HG03460 (cell line): ENCODE results near the gene MPST.
"Not testable (repeated sequence)": the region's sequence is repeated elsewhere in the genome, so short reads cannot be mapped to it uniquely, and the experiment has no call there.

Experiments used
- ATAC-seq: cut with Tn5 transposase; IDR thresholded peaks from one replicate; pipeline ENCODE4 v1.9.1; 2021; ENCODE audit not compliant: unreplicated experiment

Gene MPST

DNA sequence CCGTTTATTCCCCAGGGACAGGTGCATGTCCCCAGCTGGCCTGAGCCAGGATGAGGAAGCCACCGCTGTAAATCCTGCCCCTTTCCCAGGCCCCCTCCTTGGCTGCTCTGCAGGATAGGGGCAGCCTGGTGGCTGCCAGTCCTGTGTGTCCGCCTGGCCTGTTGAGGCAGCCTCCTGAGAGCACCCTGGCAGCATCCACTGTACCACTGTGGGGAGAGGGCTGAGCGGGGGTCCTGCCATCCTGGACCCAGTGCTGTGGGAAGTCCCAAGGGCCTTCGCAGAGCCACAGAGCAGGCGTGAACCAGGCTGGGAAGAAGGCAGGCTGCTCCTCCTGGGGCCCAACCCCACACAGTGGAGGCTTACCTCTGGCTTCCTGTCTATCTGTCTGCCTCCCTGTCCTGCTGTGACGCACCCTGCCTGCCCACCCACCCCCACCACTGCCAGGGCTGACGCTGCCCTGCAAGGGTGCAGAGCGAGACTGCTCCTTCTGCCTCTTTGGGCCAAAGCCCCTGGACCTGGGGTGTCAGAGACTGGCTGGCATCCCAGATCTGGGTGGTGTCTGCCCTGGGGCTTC, 40.4 kb downstream of the MPST start:
- ATAC-seq, result no peak

DNA sequence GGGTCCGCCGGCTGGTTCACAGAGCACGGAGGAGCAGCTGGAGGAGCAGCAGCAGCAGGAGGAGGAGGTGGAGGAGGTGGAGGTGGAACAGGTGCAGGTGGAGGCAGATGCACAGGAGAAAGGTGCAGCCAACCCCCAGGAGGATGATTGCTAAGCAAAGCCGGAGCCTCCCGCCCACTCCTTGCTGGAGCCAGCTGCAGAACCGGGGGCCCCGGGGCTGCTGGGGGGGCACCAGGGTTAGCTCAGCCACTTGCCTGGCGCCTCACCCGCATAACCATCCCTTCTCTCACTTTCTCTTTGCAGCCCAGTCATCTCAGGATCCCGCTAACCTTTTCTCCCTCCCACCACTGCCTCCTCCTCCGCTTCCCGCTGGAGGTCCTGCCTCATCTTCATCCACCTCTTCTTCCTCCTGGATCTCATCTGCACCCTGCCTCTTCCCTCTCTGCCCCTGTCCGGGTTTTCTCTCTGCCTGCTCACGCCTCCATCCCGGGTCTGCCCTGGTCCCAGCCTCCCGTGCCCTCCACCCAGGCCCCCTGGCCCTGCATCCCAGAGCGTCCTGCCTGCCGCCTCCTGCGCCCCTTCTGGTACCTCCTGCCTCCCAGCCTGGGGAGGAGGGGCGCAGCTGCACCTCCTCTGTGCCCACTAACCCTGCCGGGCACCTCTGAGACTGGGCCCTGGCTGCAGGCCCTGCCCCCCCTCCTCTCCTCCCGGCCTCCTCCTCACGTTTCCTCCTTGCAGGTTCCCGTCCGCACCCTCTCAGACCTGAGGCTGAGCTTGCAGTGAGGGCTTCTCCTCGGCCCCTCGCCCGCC, 41.5 kb downstream of the MPST start:
- no peak for ATAC-seq

DNA sequence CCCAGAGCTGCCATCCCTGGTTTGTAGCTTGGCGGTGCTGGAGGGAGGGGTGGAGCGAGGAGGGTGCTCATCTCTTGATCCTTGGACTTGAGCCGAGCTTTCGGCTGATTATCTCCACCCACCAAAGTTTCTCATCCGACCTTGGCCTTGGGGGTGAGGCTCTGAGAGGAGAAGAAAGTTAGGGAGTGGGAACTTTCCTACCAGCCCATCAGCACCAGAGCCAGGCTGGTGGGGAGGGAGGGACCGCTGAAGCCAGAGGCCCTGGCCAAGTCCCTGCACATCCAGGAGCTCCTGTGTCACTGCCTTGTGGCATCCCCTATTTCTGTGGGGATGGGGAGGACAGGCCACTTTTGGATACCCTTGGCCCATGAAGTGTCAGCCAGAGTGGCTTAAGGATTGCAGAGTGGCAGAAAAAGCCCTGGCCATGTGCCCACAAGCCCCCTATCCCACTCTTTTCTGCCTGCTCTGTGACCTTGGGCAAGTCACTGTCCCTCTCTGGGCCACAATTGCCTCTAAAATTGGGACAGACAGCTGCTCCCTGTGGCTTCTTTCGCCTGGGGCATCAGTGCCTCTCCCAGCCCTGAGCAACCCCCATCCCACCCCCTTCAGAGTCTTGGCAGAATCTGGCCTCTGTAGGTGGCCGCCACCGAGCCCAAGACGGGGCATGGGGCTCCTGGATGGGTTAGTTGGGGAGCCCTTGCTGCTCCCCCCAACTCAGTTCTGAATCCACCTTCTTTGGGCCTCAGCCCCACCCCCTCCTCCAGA, 42.3 kb downstream of the MPST start:
- ATAC-seq, result no peak

DNA sequence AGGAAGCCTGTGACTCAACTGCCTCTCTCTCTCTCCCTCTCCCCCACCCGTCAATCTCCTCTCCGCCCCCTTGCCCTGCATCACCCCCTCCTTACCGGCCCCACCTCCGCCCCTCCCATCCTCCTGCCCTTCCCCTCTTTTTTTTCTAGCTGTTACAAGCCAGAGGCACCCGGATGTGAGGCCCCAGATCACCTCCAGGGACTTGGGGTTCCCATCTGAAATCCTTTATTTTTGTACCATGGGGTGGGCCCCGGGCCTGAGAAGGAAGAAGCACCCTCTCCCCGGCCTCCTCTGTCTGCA, 42.8 kb downstream of the MPST start:
- no peak for ATAC-seq

GRCh38 chr22:37062702-37063381, 43.3 kb downstream of the MPST start:
- ATAC-seq, result no peak

- ATAC-seq, result no peak
These were observed 44.2 kb downstream of the MPST start for GRCh38 chr22:37063431-37064420.

DNA sequence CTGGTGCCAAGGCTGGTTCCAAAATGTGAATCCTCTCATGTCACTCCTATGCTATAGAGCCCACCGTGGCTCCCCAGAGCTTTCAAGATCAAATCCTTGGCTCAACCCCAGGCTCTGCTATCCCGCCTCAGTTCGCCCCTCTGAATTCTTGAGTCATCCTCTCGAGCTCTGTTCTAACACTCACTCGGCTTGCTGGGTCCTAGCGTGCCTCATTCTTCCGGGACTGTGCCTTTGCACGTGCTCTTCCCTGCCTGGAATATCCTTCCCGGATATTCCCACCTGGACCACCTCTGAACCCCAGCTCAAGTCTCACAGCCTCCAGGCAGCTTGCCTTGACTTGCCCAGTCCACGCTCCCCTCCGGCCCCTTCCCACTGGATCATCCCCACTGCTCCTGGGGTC, 45.0 kb downstream of the MPST start:
- ATAC-seq, result no peak

DNA sequence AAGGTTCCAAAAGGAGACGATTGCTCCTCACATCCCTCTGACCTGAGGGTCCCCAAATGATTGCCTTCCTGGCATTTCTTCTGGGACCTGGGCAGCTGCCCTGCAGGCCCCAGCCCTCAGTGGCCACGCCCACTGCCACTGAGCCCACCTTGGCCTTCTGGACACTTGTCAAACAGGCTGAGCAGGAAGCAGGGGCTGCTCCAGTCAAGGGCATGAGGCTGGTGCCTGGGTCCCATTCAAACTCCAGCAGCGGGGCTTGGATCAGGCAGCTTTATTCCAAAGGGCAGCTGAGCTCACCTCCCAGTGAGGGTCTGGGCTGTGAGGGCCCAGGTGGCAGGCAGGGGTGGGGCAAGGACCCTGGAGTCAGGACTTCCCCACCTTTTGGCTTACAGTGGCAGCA, 45.6 kb downstream of the MPST start:
- ATAC-seq, result no peak

DNA sequence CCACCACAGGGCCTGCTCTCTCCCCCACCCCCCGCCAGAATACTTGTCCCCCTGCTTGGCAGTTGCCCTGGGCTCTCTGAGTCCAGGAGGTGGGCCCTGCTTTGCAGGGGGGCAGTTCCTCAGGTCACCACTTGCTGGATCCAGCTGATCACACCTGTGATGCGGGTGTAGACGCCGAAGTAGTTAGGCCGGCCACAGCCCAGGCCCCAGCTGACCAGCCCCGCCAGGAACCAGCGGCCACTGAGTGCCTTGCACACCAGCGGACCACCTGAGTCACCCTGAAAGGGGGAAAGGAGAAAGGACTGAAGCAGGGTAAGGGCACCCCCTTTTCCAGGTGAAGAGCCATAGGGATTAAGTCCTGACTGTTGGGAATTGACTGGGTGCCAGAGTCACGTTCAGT, 46.4 kb downstream of the MPST start:
- ATAC-seq, result no peak

DNA sequence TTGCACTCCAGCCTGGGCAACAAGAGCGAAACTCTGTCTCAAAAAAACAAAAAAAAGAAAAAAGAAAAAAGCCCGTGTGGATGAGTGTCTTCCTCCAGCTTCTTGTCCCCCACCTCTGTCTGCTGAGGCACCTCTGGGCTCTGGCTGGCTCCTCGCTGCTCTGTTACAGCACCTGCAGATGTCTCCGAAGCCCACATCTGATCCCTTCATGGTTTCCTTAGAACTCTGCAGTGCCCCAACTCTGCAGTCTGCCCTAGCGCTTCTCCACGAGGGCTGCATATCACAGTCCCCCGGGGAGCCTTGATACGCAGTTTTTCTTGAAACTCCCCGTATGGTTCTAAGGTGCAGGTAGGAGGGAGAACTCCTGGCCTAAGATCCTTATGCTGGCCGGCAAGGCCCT, 47.9 kb downstream of the MPST start:
- ATAC-seq, result no peak

DNA sequence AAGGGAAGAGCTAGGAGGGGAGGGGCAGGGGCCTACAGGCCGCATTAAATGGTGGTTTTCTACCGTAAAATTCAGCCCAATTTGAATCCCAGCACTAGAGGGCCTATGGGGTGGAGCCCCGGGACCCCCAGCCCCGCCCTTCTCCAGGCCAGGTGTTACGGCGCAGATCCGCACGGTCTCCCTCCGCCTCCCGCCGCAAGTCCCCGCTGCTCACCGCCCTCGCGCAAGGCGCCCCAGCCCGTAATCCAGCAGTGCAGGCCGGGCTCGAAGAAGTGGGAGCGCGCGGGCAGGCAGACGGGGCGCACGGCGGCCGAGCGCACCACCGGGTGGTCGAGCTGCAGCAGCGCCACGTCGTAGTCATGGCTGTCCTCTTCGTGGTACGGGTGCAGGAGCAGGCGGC, 49.3 kb downstream of the MPST start:
- no peak for ATAC-seq

GRCh38 chr22:37069319-37069718, 49.8 kb downstream of the MPST start:
- ATAC-seq, result no peak

DNA sequence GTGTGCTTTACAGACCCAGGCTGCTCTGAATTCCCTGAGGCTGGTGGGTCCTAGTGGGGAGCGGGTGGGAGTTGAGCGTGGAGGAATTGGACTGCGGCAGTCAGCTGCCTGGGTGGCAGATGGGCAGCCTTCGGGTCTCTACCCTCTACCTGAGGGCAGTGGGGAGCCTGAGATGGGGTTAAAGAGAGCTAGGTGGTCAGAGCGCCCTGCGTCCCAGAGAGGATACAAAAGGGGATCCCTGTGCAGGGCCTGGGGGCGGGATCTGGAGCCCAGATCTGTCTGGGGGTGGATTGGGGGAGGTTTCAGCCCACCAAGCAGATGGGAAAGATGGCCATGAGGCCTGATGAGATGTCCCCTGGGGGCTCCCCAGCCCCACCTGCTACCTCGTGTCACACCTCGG, 50.2 kb downstream of the MPST start:
- no peak for ATAC-seq

DNA sequence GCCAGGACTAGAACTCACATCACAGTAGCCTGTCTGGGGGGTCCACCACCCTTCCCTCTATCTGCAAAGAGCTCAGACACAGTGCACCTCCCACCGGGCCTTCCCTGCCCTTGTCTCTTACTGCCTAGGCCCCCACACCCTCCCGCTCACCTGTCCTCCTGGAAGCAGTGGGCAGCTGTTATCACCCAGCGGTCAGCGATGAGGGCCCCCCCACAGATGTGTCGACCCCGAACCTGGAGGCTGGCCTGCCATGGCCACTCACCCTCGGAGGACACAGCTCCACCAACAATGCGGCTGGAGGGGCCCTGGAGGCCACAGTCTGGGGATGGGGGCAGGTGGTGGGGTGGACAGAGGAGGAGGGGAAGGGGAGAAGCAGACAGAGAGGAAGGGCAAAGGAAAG, 50.8 kb downstream of the MPST start:
- no peak for ATAC-seq

DNA sequence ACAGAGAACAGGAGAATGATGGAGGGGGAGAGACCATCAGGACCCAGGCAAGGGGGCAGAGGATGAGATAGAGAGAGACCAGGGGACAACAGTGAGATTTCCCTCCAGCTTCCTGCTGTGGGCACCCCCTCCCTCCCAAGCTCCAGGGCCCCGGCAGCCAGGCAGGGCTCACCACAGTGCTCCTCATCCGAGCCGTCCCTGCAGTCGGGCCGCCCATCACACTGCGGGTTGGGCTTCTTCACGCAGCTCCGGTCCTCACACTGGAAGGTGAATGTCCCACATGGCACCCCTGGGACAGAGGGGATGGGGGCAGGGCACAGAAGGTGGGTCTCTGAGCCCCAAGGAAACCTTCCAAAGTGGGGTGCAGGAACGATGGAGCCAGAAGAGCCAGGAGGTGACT, 51.2 kb downstream of the MPST start:
- ATAC-seq, result no peak

DNA sequence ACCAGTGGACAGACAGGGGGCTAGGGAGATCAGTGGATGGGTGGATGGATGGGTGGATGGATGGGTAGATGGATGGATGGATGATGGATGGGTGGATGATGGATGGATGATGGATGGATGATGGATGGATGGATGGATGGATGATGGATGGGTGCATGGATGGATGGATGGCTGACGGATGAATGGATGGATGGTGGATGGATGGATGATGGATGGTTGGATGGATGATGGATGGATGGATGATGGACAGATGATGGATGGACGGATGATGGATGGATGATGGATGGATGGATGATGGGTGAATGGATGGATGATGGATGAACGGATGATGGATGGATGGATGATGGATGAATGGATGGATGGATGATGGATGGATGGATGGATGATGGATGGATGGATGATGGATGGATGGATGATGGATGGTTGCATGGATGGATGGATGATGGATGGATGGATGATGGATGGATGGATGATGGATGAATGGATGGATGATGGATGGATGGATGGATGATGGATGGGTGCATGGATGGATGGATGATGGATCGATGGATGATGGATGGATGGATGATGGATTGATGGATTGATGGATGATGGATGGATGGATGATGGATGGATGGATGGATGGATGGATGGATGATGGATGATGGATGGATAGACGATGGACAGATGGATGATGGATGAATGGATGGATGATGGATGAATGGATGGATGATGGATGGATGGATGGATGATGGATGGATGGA, 52.5 kb downstream of the MPST start:
- not testable (repeated sequence) for ATAC-seq

- no peak for ATAC-seq
These were observed 53.1 kb downstream of the MPST start for GRCh38 chr22:37072673-37073072.

DNA sequence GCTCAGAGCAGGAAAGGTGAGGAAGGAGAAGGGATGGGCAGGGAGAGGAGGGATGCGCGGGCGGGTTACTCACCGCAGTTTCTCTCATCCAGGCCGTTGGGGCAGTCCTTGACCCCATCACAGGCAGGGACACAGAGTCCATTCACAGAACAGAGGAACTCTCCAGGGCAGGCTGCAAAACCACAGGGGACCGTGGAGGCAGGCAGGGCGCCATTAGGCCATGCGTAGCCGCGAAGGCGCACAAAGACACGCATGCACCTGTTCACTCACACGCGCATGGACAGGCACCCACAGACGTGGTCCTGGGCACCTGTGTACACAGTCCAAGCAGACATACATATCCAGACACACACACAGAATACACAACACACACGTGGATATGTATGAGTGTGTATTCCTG, 55.0 kb downstream of the MPST start:
- ATAC-seq, result no peak

DNA sequence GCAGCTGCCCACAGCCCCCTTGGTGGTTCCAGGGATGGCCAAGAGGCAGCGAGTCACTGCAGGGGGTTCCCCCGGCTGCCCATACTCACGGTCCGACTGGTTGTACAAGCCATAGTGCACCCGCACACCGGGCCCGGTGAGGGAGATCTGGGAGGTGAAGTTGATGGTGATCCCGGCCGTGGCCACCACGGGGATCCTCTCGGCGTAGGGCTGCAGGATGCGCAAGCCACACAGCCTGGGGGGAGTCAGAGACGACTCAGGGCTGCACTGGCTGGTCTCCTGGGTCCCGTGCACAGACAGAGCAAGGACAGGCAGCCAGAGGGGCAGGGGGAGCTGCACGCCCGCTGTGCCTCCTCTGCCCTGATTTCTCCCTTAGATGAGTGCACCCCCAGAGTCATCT, 55.5 kb downstream of the MPST start:
- no peak for ATAC-seq
